PC-3 (cell line): Measurements from ENCODE around the gene HMGA1.

Experiments
- EZH2 ChIP-seq: fragments of 300-600 bp; sonication (generic); IDR thresholded peaks from one replicate; pipeline ENCODE4 v1.6.1; 2017; ENCODE audit warnings: antibody characterized with exemption, mild to moderate bottlenecking, low read length; ENCODE audit not compliant: unreplicated experiment
- EZH2phosphoT487 ChIP-seq: fragments of 300-600 bp; sonication (generic); IDR thresholded peaks from 2 replicates; pipeline ENCODE4 v1.6.1; 2018; ENCODE audit warnings: mild to moderate bottlenecking, antibody characterized with exemption, low read length, borderline replicate concordance
- TF ChIP-seq, protein P1 (sequence below): fragments of 300-600 bp; sonication (generic); conservative IDR thresholded peaks from 2 replicates; pipeline ENCODE4 v1.5.1; 2017; ENCODE audit warnings: antibody characterized with exemption, low read depth, mild to moderate bottlenecking, low read length

DNA sequence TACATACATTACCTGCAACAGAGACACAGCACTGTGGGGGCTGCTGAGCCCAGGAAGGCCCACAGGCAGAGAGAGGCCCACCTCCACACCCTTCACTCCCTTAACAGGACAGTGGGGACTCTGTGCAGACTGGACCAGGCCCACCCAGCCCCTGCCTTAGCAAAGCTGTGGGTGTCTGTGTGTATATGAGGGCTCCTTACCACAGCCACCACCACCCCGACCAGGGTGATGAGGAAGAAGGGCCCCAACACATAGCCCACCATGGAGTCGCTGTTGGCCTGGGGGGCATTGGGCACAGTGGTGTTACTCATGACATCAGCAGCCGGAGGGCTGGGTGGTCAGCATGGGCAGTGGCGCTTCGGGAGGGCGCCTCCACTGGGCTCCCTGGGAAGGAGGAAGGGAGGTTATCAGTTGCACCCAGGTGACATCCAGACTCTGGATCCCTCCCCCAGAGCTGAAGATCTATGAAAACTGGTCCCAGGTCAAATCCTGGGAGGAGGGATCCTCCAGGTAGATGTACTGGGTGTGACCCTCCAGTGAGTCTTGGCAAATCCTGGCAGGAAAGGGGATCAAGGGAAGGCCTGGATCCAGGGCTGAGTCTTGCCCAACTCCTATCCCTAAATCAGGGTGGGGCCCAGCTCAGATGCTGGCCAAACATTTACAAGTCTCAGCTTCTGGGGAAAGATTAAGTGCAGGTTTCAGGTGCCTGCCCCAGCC is 11.0 kb downstream of the HMGA1 start:
- no peak for TF ChIP-seq EZH2
- TF ChIP-seq, protein P1, sequence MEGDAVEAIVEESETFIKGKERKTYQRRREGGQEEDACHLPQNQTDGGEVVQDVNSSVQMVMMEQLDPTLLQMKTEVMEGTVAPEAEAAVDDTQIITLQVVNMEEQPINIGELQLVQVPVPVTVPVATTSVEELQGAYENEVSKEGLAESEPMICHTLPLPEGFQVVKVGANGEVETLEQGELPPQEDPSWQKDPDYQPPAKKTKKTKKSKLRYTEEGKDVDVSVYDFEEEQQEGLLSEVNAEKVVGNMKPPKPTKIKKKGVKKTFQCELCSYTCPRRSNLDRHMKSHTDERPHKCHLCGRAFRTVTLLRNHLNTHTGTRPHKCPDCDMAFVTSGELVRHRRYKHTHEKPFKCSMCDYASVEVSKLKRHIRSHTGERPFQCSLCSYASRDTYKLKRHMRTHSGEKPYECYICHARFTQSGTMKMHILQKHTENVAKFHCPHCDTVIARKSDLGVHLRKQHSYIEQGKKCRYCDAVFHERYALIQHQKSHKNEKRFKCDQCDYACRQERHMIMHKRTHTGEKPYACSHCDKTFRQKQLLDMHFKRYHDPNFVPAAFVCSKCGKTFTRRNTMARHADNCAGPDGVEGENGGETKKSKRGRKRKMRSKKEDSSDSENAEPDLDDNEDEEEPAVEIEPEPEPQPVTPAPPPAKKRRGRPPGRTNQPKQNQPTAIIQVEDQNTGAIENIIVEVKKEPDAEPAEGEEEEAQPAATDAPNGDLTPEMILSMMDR, result no peak
- no peak for TF ChIP-seq EZH2phosphoT487
